ENCODE data around the gene RGN.
"Not testable (repeated sequence)": the region's sequence is repeated elsewhere in the genome, so short reads cannot be mapped to it uniquely, and the experiment has no call there.

The RGN gene

DNA sequence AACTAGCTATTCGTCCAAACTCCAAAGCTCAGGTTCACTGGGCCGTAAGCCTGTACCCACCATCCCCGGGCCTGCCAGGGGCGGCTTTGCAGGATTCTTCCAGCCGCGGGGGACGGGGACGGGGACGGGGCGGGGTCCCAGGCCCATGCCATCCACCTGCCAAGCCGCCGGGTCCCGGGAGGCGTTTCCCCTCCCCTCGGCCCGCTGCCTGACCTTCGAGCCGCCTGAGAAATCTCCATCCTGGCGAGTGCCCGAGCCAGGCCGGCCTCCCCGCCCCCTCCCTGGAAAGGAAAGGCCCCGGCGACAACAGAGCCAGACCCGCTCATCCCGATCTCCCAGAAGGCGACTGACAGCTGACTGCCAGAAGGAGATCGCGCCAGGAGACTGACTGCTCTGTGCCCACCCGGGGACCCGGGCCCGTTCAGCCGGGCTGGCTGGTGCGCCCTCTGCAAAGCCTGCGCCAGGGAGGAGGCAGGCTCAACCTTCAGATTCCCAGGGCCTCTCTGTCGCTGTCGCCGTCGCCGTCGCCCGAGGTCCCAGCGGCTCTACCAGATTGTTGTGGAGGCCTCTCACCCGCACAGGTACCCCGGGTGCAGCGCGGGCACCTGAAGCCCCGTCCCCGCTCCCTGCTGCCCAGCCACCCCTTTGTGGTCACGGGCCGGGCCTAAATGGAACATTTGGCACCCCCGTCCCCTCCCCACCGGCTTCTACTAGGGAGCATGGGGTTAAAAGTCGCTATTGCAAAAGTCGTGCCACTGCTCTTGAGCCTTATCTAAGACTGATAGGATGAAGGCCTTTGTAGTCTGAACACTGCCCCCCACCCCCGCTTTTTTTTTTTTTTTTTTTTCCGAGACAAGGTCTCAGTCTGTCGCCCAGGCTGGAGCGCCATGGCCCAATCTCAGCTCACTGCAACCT is at the start of gene RGN:
Gene RGN, plus strand, starts transcription at position 315 of the 915 bp plus-strand sequence. CDS start 2,702 bp downstream, outside the sequence.
- DNase-seq (ENCODE audit: low read depth), result no peak

DNA sequence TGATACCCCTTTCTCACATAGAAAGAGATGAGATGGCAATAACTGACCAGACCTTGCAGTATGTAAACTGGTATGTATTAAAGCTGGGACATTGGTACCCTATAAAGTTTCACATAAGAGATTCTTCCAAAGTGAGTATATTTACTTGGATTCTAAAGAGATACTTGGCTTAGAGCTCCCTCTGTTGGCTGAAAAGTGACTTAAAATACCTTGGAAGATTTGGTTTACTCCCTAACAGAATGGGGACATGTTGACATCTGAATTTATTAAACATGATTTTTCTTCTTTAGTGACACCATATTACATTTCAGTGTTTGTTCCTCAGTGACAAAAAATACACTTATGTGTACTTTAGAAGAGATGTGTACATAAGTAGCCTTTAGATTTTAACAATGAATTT is 47.9 kb upstream of the RGN start:
- peak; percentile 56 for DNase-seq (ENCODE audit: low read depth)

DNA sequence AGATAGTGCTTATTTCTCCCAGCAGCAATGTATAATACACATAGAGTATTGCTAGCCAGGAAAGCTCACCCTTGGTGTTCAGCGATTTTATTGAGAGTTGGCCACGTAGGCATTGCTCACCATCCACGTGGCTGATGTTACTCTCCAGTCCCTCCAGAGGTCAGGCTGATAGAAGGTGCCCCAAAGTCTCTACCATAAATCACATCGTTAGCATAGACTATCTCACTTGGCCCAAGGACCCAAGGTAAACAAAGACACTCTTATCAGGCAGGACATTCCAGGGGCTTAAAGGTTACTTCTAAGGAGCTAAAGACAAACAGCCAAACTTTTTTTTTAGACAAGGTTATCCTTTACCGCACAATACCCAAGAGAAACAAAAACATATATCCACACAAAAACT is 30.3 kb upstream of the RGN start:
- no peak for DNase-seq (ENCODE audit: low read depth)

DNA sequence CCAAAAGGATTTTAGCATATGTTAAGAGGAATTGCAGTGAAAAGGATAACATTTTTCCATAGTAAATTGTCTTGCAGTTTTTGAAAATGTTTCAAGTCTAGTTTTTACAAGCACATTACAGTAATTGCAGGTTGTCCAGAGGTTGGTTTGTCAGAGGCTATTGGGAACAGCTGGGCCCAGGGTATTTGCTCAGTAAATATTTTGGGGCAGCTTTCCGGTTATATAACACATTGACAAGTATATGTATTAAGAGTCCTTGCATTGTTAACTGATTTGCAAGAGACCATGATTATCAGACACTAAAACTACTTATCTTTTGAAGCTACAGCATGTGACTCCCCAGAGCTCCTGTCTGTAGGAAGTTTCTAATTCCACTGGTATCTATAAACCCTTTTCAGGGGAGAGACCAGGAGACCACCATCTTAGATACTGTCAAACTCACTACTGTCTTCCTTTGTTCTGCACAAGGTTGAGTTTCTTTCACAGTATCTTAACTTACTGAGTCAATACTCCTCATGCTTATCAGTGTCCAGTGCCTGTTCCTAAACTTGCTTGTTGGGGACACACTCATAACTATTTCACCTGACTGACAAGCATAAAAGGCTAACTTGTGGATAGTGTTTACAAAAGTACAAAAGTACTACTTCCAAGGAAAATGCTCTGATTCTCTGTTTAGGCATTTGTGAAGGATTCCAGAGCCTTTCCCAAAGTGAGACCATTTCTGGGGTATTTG is 18.9 kb upstream of the RGN start:
- DNase-seq (ENCODE audit: low read depth), result no peak

DNA sequence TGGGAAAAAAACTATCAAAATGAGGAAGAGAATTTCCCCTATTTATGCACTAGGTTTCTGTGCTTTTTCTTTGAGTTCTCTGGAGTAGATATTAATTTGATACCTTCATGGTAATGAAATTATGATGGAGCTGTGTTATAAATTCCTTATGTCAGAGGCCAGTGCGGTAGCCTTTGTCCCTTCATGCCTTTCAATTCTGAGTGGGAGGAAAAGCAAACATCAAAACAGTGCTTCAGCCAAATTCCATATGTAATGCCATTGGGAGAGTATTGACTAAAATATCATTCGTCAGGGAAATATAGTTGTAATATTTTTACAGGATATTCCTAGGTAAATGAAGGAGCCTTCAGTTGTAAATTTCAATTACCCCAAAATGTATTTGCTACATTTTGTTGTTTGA is 17.5 kb upstream of the RGN start:
- DNase-seq (ENCODE audit: low read depth), result no peak

DNA sequence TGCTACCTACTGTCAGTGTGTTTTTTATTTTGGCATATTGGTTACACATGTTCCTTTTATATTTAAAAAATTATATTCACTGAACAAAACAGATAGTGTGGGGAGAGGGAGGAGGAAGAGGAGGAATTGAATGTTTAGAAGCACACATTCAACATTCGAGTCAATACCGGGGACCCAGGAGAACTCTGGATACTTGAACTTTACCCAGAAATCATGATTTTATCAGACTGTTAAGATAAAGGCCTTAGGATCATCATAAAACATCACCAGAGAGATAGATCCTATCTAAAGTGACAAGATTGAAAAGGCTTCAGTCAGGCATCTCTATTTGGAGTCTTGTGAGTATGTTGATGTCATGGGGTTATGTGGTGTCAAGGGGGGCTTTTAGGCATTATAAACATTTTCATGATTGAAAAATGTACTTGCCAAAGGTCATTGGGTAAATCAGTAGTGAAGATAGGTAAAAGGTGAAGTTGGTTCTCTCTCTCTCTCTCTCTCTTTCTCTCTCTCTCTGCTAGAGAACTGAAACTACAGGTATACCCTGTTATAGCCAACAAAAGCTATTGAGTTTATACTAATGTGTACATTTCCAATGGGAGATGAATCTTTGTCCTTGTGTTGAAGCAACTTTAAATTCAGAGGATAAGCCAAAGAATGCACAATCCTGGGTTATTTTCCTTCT is 16.9 kb upstream of the RGN start:
- no peak for DNase-seq (ENCODE audit: low read depth)

DNA sequence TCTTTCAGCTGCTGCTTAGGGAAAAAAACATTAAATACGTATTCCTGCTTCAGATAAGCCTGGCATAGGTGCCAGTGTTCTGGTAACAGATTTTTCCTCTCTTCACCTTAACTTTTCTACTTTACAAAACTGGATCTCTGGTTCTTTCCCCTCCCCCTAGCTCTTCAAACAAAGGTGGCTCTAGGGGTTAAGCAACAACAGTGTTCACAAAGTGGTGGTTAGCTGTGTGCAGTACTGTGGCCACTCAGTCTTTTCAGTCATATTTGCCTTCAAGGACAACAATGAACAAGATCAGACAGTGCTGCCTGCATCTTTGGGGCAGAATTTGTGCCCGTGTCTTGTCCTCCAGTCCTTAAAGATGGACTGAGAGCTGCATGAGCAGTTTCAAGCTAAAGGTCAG is 15.1 kb upstream of the RGN start:
- DNase-seq (ENCODE audit: low read depth), result no peak

DNA sequence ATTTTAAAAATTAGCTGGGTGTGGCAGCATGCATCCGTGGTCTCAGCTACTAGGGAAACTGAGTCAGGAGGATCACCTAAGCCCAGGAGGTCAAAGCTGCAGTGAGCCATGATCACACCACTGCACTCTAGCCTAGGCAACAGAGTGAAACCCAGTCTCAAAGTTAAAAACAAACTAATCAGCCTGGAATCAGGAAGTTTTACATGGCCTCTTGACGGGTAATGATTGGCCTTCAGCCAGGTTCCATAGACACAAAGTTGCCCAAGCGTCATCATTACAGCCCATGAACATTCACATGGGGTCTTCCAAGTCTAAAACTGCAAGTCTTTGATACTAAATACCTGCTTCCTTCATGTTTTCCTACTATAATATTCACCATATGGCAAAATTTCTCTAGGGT is 10.0 kb upstream of the RGN start:
- no peak for DNase-seq (ENCODE audit: low read depth)

DNA sequence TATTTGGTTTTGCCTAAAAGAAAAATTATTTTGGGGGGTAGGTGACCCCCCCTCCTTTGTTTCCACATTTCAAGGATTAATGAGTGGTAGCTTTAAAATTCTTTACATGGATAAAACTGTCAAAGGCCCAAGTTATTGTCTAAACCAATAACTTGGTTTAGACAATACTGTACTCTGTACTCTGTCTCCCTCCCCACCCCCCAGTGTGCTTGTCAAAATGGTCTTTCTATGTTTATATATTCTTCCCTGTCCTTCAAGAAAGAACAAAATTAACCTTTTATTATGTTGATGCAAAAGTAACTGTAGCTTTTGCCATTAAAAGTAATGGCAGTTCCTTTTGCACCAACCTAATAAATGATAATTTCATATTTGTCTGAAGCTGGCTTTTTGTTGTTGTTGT is 9.5 kb upstream of the RGN start:
- no peak for DNase-seq (ENCODE audit: low read depth)

DNA sequence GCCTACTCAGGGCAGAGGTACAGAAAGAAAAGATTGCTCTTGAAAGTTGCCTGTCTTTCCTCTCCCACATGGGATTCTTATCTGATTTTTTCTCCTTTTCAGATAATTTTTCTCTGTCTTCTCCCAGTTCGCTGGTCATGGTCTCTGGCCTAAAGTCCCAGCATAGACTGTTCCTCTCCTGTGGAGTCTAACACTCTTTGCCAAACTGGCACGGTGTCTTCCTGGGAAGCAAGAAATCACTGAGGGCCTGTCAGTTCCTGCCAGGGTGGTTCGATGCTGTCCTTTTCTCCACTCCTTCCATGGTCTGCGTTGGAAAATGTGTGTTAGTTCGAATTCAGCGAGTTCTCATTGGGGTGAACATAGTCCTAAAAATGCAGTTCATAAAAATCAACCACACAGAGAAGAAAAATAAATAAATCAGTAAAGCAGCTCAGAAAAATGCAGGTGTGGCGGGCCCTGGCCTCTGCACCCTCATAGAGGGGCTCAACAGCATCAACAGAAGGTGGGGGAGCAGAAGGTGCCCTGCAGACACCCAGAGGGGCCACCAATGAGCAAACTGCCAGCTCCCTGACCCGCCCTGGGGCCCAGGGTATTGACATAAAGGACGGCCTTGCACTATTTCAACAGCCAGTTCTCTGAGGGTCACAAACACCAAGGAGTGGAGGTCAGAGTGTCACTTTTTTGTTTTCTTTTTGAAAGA is 2.1 kb downstream of the RGN start:
- no peak for DNase-seq (ENCODE audit: low read depth)

DNA sequence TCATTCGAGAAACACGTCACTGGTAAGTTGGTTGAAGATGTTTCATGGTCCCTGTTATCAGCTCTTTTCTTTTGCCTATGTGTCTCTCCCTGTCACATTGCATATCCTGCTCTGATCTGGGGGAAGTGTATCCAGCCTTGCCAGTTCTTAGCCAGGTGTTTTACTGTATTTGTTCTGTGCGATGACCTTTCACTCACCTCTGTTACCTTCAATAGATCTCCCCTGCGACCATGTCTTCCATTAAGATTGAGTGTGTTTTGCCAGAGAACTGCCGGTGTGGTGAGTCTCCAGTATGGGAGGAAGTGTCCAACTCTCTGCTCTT is 2.6 kb downstream of the RGN start:
- no peak for DNase-seq (ENCODE audit: low read depth)

DNA sequence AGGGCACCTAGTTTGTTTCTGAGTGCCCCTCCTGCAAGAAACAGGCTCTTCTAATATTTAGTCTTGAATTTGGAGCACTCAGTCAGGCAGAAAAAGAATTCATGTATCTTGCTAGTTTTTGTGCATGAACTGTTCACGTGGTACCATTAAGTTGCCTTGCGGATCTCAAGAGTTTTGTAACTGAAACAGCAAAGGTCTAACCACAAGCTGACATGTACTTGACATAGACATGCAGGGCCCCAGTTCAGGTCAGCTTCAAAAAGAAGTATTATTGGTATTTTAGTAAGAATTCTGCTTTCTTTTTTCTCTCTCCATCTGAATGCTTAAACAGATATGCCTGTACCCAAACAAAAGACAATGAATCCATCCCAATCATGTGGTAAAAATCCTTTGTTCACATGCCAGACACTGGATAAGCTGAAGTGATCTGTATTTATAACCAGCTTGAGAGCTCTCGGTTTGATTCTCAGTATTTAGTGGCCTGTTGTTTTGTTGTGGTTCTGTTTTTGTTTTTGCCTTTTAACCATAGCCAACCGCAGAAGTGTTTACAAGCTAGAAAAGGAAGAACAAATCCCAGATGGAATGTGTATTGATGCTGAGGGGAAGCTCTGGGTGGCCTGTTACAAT is 13.0 kb downstream of the RGN start:
- no peak for DNase-seq (ENCODE audit: low read depth)

DNA sequence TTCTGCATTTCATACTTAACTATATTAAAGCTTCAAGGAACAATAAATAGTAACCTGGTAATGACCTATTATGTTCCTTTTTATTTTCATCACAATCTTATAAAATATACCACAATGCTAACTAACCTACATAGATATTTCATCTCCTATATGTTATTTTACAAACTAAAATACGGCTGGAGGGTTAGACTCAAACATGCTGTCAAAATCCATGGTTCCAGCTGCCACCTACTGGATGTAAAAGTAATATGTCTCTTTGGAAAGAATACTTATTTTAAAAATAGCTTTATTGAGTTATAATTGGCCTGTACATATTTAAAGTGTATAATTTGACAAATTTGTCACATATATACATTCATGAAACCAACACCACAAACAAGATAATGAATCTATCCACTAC is 15.0 kb downstream of the RGN start:
- DNase-seq (ENCODE audit: low read depth), result peak; percentile 33

DNA sequence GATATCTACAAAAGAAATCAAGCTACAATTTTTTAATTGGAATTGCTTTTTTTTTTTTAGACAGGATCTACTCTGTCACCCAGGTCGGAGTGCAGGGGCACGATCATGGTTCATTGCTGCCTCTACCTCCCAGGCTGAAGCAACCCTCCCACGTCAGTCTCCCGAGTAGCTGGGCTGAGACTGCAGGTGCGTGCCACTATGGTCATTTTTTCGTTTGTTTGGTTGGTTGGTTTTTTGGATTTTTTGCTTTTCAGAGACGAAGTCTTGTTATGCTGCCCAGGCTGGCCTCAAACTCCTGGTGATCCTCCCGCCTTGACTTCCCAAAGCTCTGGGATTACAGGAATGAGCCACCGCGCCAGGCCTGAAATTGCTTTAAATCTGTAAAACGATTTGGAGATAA is 15.6 kb downstream of the RGN start:
- DNase-seq (ENCODE audit: low read depth), result no peak

DNA sequence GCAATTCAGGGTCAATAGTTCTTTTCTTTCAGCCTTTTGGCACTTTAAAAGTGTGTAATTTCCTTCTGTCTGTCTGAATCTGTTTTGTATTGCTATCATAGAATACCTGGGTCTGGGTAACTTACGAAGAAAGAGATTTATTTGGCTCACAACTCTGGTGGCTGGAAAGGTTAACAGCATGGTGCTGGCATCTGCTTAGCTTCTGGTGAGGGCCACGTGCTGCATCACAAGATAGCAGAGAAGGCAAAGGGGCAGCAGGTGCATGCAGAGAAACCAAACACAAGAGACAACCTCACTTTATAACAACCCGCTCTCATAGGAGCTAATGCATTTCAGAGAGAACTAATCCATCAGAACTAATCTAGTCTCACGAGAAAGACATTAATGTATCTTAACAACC is 18.8 kb downstream of the RGN start:
- no peak for DNase-seq (ENCODE audit: low read depth)

DNA sequence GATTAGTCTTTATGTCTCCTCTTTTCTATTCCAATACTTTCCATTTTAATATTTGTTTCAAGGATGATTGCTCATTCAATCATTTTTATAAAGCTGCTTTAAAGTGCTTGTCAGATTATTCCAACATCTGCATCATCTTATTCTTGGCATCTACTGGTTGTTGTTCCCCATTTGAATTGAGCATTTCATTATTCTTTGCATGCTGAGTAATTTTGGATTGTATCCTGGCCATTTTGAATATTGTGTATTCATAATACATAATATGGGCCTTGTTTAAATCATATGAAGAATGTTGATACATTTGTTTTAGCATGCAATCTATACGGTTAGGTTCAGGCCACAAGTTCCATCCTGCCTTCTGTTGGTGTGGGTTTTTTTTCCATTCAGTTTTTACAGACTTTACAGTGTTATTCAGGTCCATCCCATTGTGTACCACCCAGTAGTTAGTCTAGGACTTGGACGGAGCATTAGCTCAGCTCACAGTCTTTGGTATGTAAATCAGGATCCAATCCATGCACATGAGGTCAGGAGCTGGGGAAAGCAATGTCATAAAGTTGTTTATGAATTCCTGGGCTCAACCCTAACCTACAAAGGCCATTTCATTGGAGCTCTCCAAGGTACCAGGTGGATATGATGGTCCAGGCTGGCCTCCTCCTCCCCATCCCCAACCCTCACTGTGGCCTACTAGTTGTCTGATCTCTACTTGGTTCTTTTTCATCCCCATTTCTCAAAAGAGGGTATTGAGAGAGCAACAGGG is 20.3 kb downstream of the RGN start:
- no peak for DNase-seq (ENCODE audit: low read depth)

DNA sequence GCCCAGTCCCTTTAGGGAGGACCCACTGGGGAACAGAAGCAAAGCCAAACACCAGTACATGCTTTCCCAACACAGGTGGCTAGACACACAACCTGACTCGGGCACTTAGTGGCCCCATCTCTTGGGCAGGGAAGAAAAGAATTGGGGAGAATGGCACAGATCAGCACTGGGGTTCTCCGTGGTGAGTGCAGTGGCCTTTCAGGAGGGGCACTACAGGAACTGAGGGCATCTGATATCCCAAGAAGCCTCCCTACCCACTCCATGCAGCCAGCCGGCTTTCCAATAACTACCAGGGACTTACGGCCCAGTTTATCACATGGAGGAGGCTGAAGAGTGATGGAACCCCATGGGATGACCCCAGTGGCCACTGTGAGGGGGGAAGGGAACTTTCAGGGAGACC is 23.0 kb downstream of the RGN start:
- no peak for DNase-seq (ENCODE audit: low read depth)

DNA sequence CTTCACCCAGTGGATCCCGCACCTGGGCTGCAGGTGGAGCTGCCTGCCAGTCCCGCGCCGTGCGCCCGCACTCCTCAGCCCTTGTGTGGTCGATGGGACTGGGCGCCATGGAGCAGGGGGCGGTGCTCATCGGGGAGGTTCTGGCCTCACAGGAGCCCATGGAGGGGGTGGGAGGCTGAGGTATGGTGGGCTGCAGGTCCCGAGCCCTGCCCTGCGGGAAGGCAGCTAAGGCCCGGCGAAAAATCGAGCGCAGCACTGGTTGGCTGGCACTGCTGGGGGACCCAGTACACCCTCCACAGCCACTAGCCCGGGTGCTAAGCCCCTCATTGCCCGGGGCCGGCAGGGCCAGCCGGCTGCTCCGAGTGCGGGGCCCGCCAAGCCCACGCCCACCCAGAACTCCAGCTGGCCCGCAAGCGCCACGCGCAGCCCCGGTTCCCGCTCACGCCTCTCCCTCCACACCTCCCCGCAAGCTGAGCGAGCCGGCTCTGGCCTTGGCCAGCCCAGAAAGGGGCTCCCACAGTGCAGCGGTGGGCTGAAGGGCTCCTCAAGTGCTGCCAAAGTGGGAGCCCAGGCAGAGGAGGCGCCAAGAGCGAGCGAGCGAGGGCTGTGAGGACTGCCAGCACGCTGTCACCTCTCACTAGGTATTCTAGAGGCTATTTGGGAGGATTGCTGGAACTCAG is 32.8 kb downstream of the RGN start:
- DNase-seq (ENCODE audit: low read depth), result not testable (repeated sequence)

DNA sequence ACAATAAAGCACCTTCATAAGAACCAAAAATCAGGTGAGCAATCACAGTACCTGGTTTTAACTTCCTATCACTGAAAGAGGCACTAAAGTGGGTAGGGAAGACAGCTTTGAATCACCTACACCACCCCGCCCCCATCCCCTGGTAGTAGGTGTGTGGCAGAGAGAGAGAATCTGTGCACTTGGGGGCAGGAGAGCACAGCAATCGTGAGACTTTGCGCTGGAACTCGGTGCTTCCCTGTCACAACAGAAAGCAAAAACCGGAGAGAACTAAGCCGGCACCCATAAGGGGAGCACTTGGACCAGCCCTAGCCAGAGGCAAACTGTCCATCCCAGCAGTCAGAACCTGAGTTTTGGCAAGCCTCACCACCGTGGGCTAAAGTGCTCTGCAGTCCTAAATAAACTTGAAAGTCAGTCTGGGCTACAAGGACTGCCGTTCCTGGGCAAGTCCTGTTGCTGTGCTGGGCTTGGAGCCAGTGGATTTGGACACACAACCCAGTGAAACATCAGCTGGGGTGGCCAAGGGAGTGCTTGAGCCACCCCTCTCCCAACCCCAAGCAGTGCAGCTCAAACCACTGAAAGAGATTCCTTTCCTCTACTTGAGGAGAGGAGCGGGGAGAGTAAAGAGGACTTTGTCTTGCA is 34.2 kb downstream of the RGN start:
- no peak for DNase-seq (ENCODE audit: low read depth)

DNA sequence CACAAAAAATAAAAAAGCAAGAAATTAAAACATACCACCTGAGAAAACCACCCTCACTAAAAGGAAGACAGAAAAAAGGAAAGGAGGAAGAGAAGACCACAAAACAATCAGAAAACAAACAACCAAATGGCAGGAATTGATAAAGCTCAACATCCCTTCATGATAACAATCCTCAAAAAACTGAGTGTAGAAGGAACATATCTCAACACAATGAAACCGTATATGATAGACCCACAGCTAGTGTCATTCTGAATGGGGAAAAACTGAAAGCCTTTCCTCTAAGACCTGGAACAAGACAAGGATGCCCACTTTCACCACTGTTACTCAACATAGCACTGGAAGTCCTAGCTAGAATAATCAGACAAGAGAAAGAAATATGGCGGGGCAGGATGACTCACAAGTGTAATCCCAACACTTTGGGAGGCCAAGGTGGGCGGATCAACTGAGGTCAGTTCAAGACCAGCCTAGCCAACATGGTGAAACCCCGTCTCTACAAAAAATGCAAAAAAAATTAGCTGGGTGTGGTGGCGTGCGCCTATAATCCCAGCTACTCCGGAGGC is 38.4 kb downstream of the RGN start:
- not testable (repeated sequence) for DNase-seq (ENCODE audit: low read depth)

Data from fibroblast of the conjunctiva (primary cell).